ENCODE results near the gene GMFB.
"Not testable (repeated sequence)": the region's sequence is repeated elsewhere in the genome, so short reads cannot be mapped to it uniquely, and the experiment has no call there.

The GMFB gene

DNA sequence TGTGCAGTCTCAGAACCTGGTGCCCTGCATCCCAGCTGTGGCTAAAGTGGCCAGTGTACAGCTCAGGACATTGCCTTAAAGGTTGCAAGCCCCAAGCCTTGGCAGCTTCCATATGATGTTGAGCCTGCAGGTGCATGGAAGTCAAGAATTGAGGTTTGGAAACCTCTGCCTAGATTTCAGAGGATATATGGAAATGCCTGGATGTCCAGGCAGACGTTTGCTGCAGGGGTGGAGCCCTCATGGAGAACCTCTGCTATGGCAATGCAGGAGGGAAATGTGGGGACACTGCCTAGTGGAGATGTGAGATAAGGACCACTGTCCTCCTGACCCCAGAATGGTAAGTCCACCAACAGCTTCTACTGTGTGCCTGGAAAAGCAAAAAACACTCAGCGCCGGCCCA, 29.7 kb downstream of the GMFB start:
- no peak for DNase-seq (ENCODE audit: low read depth in 3 of 3, low spot score in 1 of 3)

DNA sequence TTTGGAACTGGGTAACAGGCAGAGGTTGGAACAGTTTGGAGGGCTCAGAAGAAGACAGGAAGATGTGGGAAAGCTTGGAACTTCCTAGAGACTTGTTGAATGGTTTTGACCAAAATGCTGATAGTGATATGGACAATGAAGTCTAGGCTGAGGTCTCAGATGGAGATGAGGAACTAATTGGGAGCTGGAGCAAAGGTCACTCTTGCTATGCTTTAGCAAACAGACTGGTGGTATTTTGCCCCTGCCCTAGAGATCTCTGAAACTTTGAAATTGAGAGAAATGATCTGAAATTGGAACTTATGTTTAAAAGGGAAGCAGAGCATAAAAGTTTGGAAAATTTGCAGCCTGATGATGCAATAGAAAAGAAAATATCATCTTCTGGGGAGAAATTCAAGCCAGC, 30.2 kb downstream of the GMFB start:
- DNase-seq (ENCODE audit: low read depth in 3 of 3, low spot score in 1 of 3): not testable (repeated sequence)

DNA sequence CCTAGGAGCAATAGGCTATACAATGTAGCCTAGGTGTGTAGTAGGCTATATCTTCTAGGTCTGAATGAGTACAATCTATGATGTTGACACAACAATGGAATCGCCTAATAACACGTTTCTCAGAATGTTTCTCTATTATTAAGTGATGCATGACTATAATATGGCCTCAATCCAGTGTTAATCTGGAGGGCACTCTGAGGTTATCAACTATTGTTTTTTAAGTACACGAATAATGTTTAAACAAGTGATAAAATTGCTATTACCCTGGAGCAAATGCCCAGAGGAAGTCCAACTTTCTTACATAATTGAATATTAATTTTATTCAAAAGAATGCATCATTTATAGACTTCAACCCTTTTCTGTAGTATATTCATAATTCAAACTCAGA, 31.2 kb downstream of the GMFB start:
- DNase-seq (ENCODE audit: low read depth in 3 of 3, low spot score in 1 of 3): no peak

DNA sequence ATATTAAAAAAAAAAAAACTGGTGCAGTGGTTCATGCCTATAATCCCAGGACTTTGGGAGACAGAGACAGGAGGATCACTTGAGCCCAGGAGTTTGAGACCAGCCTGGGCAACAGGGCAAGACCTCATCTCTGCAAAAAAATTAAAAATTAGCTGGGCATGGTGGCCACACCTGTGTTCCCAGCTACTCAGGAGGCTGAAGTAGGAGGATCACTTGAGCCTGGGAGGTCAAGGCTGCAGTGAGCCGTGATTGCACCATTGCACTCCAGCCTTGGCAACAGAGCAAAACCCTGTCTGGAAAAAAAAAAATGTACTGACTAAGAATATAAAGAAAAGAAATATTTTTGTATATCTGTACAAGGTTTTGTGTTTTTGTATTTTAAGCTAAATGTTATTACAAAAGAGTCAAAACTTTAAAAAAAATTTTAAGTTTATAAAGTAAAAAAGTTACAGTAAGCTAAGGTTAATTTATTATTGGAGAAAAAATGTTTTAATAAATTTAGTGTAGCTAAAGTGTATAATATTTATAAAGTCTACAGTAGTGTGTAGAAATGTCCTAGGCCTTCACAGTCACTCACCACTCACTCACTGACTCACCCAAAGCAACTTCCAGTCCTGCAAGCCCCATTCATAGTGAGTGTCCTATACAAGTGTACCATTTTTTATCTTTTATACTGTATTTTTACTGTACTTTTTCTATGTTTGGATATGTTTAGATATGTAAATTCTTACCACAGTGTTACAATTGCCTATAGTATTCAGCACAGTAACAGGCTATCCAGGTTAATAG, 31.8 kb downstream of the GMFB start:
- not testable (repeated sequence) for DNase-seq (ENCODE audit: low read depth in 3 of 3, low spot score in 1 of 3)

DNA sequence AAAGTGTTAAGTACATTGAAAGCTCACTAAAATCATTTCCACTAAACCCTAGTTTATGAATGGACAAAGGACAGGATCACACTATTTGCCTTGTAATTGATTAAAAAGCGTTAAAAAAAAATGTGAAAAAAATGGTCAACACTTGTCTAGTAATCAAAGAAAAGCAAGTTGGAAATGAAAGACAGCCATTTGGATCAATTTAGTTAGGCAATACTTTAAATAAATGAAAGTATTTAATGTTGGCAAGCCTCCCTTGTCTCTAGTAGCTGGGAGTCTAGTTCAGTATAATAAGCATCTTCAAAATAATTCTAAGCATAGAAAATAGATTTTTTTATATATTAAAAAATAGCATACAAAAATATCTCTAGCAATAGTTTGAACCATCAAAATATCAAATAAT, 33.4 kb downstream of the GMFB start:
- no peak for DNase-seq (ENCODE audit: low read depth in 3 of 3, low spot score in 1 of 3)

DNA sequence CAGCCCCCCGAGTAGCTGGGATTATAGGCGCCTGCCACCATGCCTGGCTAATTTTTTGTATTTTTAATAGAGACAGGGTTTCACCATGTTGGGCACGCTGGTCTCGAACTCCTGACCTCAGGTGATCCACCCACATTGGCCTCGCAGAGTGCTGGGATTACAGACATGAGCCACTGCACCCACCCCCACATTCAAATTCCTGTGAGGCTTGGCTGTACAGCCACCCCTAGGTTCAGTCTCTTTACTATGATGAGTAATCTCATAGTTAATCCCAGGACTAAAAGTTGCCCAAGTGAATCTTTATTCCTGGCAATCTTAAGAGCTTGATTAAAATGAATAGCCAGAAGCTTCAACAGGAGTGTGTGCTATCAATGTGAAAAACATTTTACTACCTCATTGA, 34.8 kb downstream of the GMFB start:
- DNase-seq (ENCODE audit: low read depth in 3 of 3, low spot score in 1 of 3): not testable (repeated sequence)

DNA sequence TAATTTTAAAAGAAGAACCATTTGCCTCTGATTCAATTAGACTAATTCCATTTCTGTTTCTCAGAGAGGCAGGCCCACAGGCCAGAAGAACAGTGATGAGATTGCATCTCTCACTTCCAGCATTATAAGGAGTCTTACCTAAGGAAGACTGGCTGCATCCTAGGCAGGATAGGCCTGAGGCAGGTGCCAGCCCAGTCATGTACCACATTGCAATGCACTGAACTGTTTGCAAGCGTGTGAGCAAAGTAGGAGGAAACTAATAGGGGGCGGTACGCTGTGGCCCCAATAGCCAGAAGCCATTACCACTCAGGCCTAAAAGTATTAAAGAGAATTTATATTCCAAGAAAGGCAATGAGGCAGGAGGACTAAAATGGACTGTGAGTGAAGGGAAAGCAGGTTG, 35.5 kb downstream of the GMFB start:
- DNase-seq (ENCODE audit: low read depth in 3 of 3, low spot score in 1 of 3): no peak

DNA sequence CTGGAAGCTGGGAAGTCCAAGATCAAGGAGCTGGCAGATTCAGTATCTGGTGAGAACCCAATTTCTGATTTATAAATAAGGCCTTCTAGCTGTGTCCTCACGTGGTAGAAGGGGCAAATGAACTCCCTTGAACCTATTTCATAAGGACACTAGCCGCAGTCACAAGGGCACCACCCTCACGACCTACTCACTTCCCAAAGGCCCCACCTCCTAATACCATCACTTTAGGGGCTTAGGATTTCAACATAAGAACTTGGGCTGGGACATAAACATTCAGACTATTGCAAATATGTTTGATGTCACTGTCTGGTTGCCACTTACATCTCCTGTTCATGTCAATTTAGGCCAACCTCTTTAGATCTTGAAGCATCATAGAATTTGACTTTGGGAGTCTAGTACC, 36.8 kb downstream of the GMFB start:
- no peak for DNase-seq (ENCODE audit: low read depth in 3 of 3, low spot score in 1 of 3)

DNA sequence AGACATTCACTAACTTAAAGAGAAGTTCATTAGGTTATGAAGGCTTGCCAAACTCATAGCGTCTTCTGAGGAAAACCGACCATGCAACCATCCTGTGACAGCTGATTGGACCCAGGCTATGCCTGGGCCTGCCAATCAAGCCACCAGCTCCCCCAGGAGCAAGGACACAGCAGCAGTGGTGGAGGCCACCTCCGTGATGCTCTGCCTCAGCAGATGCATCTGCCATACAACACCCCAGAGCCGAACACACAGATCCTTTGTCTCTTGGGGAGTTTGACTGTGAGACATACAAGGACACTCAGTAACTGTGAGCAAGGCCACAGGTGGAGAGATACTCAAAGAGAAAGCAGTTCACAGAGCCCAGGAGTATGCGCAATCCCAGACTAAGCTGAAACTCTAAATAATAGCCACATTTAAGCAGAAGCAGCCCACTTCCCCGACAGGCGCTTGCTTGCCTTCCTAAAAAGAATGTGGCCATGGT, 37.6 kb downstream of the GMFB start:
- DNase-seq (ENCODE audit: low read depth in 3 of 3, low spot score in 1 of 3): no peak

DNA sequence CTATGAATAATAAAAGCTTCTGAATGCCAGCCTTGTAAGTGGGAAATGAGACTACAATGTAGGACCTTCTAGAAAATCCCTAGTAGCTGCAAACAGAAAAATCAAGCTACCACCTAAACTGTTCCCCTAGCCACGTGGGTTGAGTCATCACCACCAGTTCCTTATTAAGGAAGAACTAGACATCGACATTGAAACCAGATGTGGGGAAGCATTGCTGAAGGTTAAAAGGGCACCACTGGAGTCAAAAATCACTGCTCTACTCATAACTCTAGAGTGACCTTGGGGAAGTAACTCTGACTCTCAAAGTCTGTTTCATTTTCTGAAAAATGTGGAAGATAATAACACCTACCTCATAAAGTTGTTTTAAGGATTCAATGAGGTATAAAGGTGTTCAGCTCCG, 38.2 kb downstream of the GMFB start:
- DNase-seq (ENCODE audit: low read depth in 3 of 3, low spot score in 1 of 3): no peak

DNA sequence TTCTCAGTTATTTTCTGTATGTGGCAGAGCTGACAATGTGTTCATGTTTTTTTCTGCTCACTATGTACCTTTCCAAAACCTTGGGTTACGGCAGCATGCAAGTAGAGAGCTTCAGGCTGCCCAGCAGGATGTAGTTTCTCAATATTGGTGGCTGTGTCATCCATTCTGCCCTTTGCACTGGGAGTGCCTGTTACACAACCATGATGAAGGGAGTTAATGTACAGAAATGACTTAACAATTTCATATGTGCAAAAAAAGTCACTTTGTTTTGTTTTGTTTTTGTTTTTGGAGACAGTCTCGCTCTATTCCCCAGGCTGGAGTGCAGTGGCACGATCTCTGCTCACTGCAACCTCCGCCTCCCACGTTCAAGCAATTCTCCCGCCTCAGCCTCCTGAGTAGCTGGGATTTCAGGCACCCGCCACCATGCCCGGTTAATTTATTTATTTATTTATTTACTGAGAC, 41.5 kb downstream of the GMFB start:
- no peak for DNase-seq (ENCODE audit: low read depth in 3 of 3, low spot score in 1 of 3)

DNA sequence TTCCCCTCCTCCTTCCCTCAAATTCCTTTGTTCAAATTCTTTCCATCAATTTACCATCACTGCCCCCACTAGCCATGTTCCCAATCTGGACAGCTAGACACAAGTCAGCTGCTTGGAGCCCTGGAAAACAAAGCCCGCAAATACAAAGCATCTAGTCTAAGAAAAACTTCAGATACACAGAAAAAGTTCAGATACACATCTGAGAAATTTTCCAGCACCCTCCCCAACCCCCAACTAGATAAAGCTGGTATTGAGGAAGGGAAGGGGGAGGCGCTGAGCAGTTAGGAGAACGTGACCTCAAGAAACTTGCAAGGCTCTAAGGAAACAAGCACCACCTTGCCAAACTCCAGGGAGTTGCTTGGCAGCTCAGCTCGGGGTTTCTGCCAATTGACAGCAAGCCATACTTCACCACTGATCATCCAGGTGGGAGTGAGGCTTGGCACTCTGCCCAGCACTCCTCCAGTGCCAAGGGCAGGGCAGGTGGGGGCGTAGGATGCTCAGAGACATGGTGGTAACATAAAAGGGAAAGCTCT, 42.6 kb downstream of the GMFB start:
- no peak for DNase-seq (ENCODE audit: low read depth in 3 of 3, low spot score in 1 of 3)

DNA sequence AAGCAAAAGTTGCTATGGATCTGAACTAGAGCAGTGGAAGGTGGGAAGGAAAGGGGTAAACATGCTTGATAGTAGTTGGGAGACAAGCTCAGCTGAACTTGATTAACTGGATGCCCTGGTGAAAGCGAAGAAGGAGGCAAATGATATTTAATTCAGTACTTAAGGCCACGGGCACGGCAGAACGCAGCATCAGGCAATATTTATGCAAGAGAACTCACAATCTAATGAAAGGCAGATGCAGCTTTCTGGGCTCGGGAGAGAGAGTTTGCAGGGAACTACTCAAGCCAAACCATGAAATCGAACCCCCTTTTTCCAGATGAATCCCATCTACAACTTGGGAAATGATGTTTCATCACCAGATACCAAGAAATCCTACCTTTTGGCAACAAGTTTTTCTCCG, 44.1 kb downstream of the GMFB start:
- no peak for DNase-seq (ENCODE audit: low read depth in 3 of 3, low spot score in 1 of 3)

DNA sequence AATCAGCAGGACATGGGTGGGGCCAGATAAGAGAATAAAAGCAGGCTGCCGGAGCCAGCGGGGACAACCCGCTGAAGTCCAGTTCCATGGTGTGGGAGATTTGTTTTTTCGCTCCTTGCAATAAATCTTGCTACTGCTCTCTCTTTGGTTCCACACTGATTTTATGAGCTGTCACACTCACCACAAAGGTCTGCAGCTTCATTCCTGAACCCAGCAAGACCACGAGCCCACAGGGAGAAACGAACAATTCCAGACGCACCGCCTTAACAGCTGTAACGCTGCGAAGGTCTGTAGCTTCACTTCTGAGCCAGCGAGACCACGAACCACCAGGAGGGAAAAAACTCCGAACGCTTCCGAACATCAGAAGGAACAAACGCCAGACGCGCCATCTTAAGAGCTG, 44.8 kb downstream of the GMFB start:
- no peak for DNase-seq (ENCODE audit: low read depth in 3 of 3, low spot score in 1 of 3)

DNA sequence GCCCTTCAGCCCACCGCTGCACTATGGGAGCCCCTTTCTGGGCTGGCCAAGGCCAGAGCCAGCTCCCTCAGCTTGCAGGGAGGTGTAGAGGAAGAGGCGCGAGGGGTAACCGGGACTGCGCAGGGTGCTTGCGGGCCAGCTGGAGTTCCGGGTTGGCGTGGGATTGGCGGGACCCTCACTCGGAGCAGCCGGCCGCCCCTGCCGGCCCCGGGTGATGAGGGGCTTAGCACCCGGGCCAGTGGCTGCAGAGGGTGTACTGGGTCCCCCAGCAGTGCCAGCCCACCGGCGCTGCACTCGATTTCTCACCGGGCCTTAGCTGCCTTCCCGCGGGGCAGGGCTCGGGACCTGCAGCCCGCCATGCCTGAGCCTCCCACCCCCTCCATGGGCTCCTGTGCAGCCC, 45.8 kb downstream of the GMFB start:
- not testable (repeated sequence) for DNase-seq (ENCODE audit: low read depth in 3 of 3, low spot score in 1 of 3)

DNA sequence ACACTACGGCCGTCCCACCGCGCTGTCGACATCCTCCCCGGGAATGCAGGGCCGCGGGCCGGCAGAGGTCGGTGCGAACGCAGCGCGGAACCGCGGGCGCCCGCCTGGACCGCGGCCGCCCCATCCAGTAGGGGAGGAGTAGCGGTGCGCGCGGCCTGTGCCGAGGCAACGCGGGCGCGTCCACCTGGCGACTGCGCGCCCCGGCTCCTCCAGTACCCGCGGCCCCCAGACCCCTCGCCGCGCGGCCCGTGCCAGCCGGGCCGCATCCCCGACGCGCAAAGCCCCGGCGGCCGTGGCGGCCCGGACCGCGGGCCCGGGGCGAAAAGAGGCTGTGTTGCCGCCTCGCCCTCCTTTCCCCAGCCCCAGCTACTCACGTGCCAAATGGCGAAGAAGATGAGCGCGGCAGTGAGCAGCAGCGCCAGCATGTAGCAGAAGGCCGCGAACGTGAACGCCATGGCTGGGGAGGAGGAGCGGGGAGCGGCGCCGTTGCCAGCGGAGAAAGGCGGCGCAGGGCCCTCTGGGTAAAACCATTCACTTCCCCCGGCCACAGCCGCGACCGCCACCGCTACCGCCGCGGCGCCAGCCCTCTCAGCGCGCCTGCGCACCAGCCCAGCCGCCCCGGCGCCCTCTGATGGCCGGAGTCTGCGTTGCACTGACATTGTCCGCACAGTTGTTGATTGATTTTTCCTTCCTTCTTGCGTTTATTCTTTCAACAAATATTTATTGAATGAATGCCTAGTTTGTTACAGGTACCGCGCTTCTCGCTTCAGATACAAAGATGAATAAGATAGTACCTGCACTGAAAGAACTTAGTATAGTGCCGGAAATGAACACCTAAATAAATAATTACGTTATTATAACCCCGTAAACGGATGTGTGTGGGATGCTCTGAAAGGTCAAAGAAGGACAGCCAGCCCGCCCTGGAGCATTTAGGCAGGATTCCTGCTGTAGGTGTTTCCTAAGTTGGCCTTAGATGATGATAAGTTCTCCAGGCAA, 47.6 kb downstream of the GMFB start, which contains the start of gene CNIH1:
Gene CNIH1 (minus strand): TSS at position 502 of the 996 bp plus-strand sequence. CDS start 47 bp downstream, at position 455.
- DNase-seq (ENCODE audit: low read depth in 3 of 3, low spot score in 1 of 3): peak; percentile 78 to 93 (median 88)

DNA sequence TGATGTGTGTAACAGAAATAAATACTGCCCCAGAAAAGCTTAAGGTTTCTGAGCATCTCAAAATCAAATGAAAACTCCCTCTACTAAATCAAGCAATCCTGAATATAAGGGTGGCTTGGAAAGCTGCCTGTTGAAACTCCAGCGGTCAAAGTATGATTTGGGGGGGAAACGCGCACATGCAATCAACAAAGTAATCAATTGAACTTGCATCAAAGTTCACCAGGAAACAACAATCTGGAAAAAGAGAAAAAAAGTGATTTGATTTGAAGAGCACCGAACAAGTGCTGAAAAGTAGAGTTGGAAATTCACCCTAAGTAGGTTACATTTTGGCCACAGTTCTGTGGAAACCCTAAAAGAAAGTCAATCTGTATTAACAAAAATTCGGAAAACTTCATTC, 48.3 kb downstream of the GMFB start:
- DNase-seq (ENCODE audit: low read depth in 3 of 3, low spot score in 1 of 3): no peak

DNA sequence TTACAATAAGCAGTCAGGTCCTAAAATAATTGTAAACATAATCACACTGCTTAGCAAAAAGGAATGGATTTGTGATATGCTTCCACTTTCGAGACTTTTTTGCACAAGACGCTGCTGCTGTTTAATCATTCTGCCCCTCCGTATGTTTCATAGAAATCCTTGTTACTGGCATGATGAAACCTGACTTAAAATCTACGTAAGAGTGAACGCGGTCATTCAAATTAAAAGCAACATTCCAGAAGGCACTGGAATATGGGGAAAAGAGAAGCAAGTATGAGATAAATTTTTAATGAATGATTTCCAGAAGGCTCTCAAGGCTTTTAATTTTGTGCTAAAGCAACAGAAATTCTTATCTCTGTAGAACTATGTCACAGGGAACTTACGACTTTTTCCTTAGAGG, 48.7 kb downstream of the GMFB start:
- no peak for DNase-seq (ENCODE audit: low read depth in 3 of 3, low spot score in 1 of 3)

DNA sequence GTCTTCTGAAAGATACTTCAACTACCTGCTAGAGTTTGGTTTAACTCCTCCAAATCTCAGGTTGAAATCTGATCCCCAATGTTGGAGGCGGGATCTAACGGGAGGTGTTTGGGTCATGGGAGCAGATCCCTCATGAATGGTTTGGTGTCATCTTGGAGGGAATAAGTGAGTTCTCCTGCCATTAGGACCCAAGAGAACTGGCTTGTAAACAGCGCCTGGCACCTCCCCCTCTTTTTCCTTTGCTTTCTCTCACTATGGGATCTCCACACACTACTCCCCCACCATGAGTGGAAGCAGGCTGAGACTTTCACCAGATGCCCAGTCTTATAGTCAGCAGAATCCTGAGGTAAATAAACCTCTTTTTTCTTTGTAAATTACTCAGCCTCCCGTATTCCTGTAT, 50.1 kb downstream of the GMFB start:
- no peak for DNase-seq (ENCODE audit: low read depth in 3 of 3, low spot score in 1 of 3)

DNA sequence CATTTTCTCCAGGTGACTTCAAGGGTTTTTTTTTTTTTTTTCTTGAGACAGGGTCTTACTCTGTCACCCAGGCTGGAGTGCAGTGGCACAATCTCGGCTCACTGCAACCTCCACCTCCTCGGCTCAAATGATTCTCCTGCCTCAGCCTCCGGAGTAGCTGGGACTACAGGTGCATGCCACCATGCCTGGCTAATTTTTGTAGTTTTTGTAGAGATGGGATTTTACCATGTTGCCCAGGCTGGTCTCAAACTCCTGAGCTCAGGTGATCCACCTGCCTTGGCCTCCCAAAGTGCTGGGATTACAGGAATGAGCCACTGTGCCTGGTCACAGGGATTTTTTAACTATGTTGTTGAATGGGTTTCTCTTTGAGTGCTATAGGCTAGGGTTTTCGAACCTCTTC, 50.8 kb downstream of the GMFB start:
- not testable (repeated sequence) for DNase-seq (ENCODE audit: low read depth in 3 of 3, low spot score in 1 of 3)

DNA sequence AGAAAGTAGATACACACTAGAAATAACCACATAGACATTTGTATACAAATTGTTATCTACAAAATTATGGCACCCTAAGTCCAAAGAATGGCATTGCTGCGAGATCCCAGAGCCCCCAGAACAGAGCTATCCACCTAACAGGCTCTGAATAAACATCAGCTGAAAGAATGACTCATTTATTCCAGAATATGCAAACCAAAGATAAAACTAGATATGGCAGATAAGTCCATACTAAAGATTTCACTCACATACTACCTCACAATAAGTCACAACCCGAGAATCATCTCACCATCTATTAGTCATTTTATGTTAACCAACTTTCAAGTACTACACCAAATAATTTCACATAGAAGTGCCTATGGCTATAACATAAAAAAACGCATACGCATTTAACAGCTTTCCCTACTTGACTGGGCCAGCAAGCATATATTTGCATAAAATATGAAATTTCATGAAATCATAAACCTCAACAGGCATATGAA, 53.2 kb downstream of the GMFB start:
- no peak for DNase-seq (ENCODE audit: low read depth in 3 of 3, low spot score in 1 of 3)
